Fibroblast of skin of abdomen (primary cell): ENCODE results near the gene TMX2.
"Not testable (repeated sequence)": the region's sequence is repeated elsewhere in the genome, so short reads cannot be mapped to it uniquely, and the experiment has no call there.

ENCODE experiments used
- DNase-seq: peaks from one replicate; pipeline ENCODE4 v3.0.0-alpha.2; 2013

Gene TMX2

GRCh38 chr11:57713835-57714234, 1.4 kb downstream of the TMX2 start:
- DNase-seq = no peak

- DNase-seq = not testable (repeated sequence)
Observed at GRCh38 chr11:57716726-57717125, 4.3 kb downstream of the TMX2 start.

- DNase-seq = no peak
Observed at GRCh38 chr11:57727185-57727584, 14.8 kb downstream of the TMX2 start.

- DNase-seq = no peak
Observed at GRCh38 chr11:57728829-57729228, 16.4 kb downstream of the TMX2 start.

- DNase-seq = no peak
Observed at GRCh38 chr11:57729479-57729878, 17.1 kb downstream of the TMX2 start.

- DNase-seq = no peak
Observed at GRCh38 chr11:57732661-57733060, 20.3 kb downstream of the TMX2 start.

- DNase-seq = no peak
Observed at GRCh38 chr11:57735619-57736298, 23.4 kb downstream of the TMX2 start.

- peak; percentile 98 for DNase-seq
Observed at GRCh38 chr11:57741132-57742086, 29.0 kb downstream of the TMX2 start, which contains the start of gene SELENOH. SELENOH (plus strand) TSS chr11:57741491; CDS start chr11:57741596, 105 bp downstream.

GRCh38 chr11:57742087-57742452, 29.7 kb downstream of the TMX2 start:
- no peak for DNase-seq

GRCh38 chr11:57744357-57744756, 32.0 kb downstream of the TMX2 start:
- no peak for DNase-seq

GRCh38 chr11:57745206-57745605, 32.8 kb downstream of the TMX2 start:
- no peak for DNase-seq

GRCh38 chr11:57746920-57747319, 34.5 kb downstream of the TMX2 start:
- no peak for DNase-seq

- no peak for DNase-seq
Observed at GRCh38 chr11:57751176-57751575, 38.8 kb downstream of the TMX2 start.

GRCh38 chr11:57751676-57752253, 39.4 kb downstream of the TMX2 start, which contains the start of gene BTBD18:
BTBD18 (minus strand) TSS chr11:57751819; CDS start chr11:57751188, 631 bp downstream.
- DNase-seq = peak; percentile 39

- DNase-seq = no peak
Observed at GRCh38 chr11:57752954-57753353, 40.6 kb downstream of the TMX2 start.

GRCh38 chr11:57758174-57758573, 45.8 kb downstream of the TMX2 start:
- no peak for DNase-seq

GRCh38 chr11:57761301-57762234, 49.2 kb downstream of the TMX2 start, which contains the start of gene CTNND1:
CTNND1 (plus strand) TSS chr11:57761802; CDS start chr11:57791479, 29,677 bp downstream.
- peak; percentile 98 for DNase-seq

GRCh38 chr11:57762235-57762861, 50.0 kb downstream of the TMX2 start:
- no peak for DNase-seq

- DNase-seq = peak; percentile 36
Observed at GRCh38 chr11:57763568-57763967, 51.2 kb downstream of the TMX2 start.

GRCh38 chr11:57764021-57764420, 51.6 kb downstream of the TMX2 start:
- DNase-seq = no peak

GRCh38 chr11:57764566-57764965, 52.2 kb downstream of the TMX2 start:
- DNase-seq = no peak
